Activated T-helper 1 cell treated with Interleukin-2 at 50 U/mL for 16 hours (primary cell): ENCODE results near the gene RPL37A.

Source experiments
- DNase-seq: peaks from one replicate; pipeline ENCODE4 v3.0.0-alpha.2; 2020; ENCODE audit warnings: low read depth

The RPL37A gene

DNA sequence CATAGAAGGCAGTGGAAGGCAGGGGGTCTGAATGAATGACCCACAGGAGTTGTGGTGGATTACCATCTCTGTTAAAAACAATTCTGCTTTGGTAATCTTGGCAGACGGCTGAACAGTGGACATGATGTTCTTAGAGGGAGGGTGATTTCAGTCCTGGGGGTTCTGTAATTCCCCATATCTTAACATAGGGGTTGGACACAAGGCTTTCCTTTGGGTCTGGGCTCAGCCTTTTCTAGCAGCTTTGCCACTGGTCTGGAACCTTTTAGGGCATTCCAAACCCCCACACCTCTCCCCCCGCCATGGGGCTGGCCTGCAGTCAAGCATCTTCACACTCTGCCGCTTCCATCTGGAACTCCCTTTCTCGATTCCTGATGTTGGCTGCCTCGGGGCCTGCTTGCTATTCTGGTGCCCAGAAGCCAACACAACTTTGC is 50.3 kb downstream of the RPL37A start:
- no peak for DNase-seq

GRCh38 chr2:216549926-216550690 is 51.5 kb downstream of the RPL37A start:
- no peak for DNase-seq

- no peak for DNase-seq
Observed at GRCh38 chr2:216551234-216552068, 52.8 kb downstream of the RPL37A start.

DNA sequence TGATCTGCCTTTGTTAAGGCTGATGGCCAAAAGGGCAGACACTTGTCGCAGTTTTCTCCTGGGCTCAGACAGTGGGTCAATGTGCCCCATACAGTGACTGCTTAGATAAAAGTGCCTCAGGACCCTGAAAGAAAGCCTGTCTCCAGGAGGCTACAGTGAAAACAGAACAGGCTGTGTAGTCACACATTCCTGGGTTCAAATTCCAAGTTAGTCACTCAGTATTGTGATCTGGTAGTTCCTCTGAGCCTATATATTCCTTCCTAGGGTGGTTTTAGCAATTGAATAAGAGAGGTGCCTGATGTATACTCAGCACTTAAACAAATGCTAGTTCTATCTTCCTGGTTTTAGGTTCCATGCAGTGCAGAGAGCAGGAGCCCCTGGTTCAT is 54.4 kb downstream of the RPL37A start:
- no peak for DNase-seq
